ENCODE results near the gene ZFYVE21. TPM values are rescaled to one million over a fixed set of nuclear protein-coding genes. Genes with fewer than 3 reads are reported as not detected.

Gene ZFYVE21
- polyA plus RNA-seq (2013, experiment 1 of 2), result 34.8 TPM
- 32.9 TPM for polyA plus RNA-seq (2013, experiment 2 of 2)

GRCh38 chr14:103715052-103716000, at the start of gene ZFYVE21, which contains the start of gene XRCC3:
TSS of gene ZFYVE21 (plus strand) at chr14:103715810. CDS start at chr14:103715842, 32 bp downstream.
TSS of gene XRCC3 (minus strand) at chr14:103715451. CDS start at chr14:103711087, 4,364 bp downstream.
- peak within 1 kb of the TSS; percentile 65 for H4K8ac ChIP-seq (ENCODE audit: low read depth, low read length)
- peak within 1 kb of the TSS; percentile 92 for H3K9ac ChIP-seq (ENCODE audit: low read depth, low read length, poor library complexity)
- peaks cover 31% of the 10 kb centered on the region for H3K79me1 ChIP-seq (ENCODE audit: low read depth, low read length)
- peak within 1 kb of the TSS; percentile 83 for H3K4me2 ChIP-seq (ENCODE audit: insufficient read depth, low read length, poor library complexity, severe bottlenecking)
- peaks cover 27 to 30% of the 10 kb centered on the region in 2 donors for H3K4me1 ChIP-seq (ENCODE audit: control insufficient read depth in 2 of 2, insufficient read depth in 1 of 2, low read depth in 1 of 2, low read length in 2 of 2)
- peak within 1 kb of the TSS; percentile 98 for H3K23ac ChIP-seq (ENCODE audit: low read depth, low read length, poor library complexity)
- H3K4ac ChIP-seq (ENCODE audit: low read length), result no peak within 1 kb of the TSS
- peak within 1 kb of the TSS; percentile 90 for H2AFZ ChIP-seq (ENCODE audit: low read length)
- H3K14ac ChIP-seq (ENCODE audit: low read length), result peak within 1 kb of the TSS; percentile 94
- no peaks in the 10 kb centered on the region for H3K9me3 ChIP-seq (replicated peaks in 1 of 2; ENCODE audit: control insufficient read depth in 2 of 2, insufficient read depth in 1 of 2, low read depth in 1 of 2, low read length in 2 of 2)
- no peak within 1 kb of the TSS for H2BK120ac ChIP-seq (ENCODE audit: low read depth, low read length)
- H2BK5ac ChIP-seq (ENCODE audit: low read length), result peak within 1 kb of the TSS; percentile 66
- no peaks in the 10 kb centered on the region for H3K27me3 ChIP-seq (ENCODE audit: control insufficient read depth in 3 of 3, insufficient read depth in 3 of 3, low read depth in 1 of 3, low read length in 3 of 3)
- H2BK12ac ChIP-seq (ENCODE audit: low read length), result no peak within 1 kb of the TSS
- peak within 1 kb of the TSS; percentile 88 for H2AK5ac ChIP-seq (ENCODE audit: low read depth, low read length)
- WGBS, 2 donors (ENCODE audit: extremely low coverage in 2 of 2, insufficient read length in 2 of 2, insufficient replicate concordance in 1 of 2), result no CpG with 5 or more reads among the region's 121 CpGs
- H2BK15ac ChIP-seq (ENCODE audit: low read length), result peak within 1 kb of the TSS; percentile 67
- peak within 1 kb of the TSS; percentile 69 for H3K27ac ChIP-seq (replicated peaks; ENCODE audit: low read length)
- peaks cover 2 to 52% of the 10 kb centered on the region in 2 donors for H3K36me3 ChIP-seq (replicated peaks in 1 of 2; ENCODE audit: control insufficient read depth in 2 of 2, insufficient read depth in 2 of 2, low read length in 2 of 2)
- H4K91ac ChIP-seq (ENCODE audit: low read depth, low read length, poor library complexity), result no peak within 1 kb of the TSS
- peak; percentile 100 for DNase-seq (ENCODE audit: low spot score)
- peak within 1 kb of the TSS; percentile 98 for H3K18ac ChIP-seq (ENCODE audit: low read length)
- peak within 1 kb of the TSS; percentile 85 to 89 for H3K4me3 ChIP-seq (ENCODE audit: low read length in 2 of 2)

- Histone ChIP-seq H3K4ac (ENCODE audit: low read length) (no peak overlapping the region), H3K9ac (ENCODE audit: low read depth, low read length, poor library complexity) (no peak overlapping the region), H3K9me3 (replicated peaks in 1 of 2; ENCODE audit: control insufficient read depth in 2 of 2, insufficient read depth in 1 of 2, low read depth in 1 of 2, low read length in 2 of 2) (no peaks in the 10 kb centered on the region), H3K4me1 (ENCODE audit: control insufficient read depth in 2 of 2, insufficient read depth in 1 of 2, low read depth in 1 of 2, low read length in 2 of 2) (no peaks in the 10 kb centered on the region), H2AFZ (ENCODE audit: low read length) (no peak overlapping the region), H3K27ac (replicated peaks; ENCODE audit: low read length) (no peak overlapping the region), H3K18ac (ENCODE audit: low read length) (no peak overlapping the region), H2BK15ac (ENCODE audit: low read length) (no peak overlapping the region), H2BK12ac (ENCODE audit: low read length) (no peak overlapping the region), H4K8ac (ENCODE audit: low read depth, low read length) (no peak overlapping the region), H3K14ac (ENCODE audit: low read length) (no peak overlapping the region), H2BK5ac (ENCODE audit: low read length) (no peak overlapping the region), H2BK120ac (ENCODE audit: low read depth, low read length) (no peak overlapping the region), H3K4me3 (ENCODE audit: low read length in 2 of 2) (no peak overlapping the region), H3K36me3 (replicated peaks in 1 of 2; ENCODE audit: control insufficient read depth in 2 of 2, insufficient read depth in 2 of 2, low read length in 2 of 2) (peaks cover 29 to 89% of the 10 kb centered on the region in 2 donors), H3K4me2 (ENCODE audit: insufficient read depth, low read length, poor library complexity, severe bottlenecking) (no peak overlapping the region), H2AK5ac (ENCODE audit: low read depth, low read length) (no peak overlapping the region), H3K27me3 (ENCODE audit: control insufficient read depth in 3 of 3, insufficient read depth in 3 of 3, low read depth in 1 of 3, low read length in 3 of 3) (no peaks in the 10 kb centered on the region), H3K23ac (ENCODE audit: low read depth, low read length, poor library complexity) (no peak overlapping the region), H4K91ac (ENCODE audit: low read depth, low read length, poor library complexity) (no peak overlapping the region), H3K79me1 (ENCODE audit: low read depth, low read length) (peaks cover 2% of the 10 kb centered on the region)
- WGBS, 2 donors (ENCODE audit: extremely low coverage in 2 of 2, insufficient read length in 2 of 2, insufficient replicate concordance in 1 of 2), result no CpG with 5 or more reads among the region's 4 CpGs
- no peak for DNase-seq (ENCODE audit: low spot score)
Observed at GRCh38 chr14:103667671-103668070, 47.9 kb upstream of the ZFYVE21 start.

- Histone ChIP-seq H2BK12ac (ENCODE audit: low read length) (no peak overlapping the region), H2AK5ac (ENCODE audit: low read depth, low read length) (no peak overlapping the region), H3K4ac (ENCODE audit: low read length) (no peak overlapping the region), H3K27ac (replicated peaks; ENCODE audit: low read length) (no peak overlapping the region), H2BK5ac (ENCODE audit: low read length) (no peak overlapping the region), H2BK120ac (ENCODE audit: low read depth, low read length) (no peak overlapping the region), H4K91ac (ENCODE audit: low read depth, low read length, poor library complexity) (no peak overlapping the region), H3K27me3 (ENCODE audit: control insufficient read depth in 3 of 3, insufficient read depth in 3 of 3, low read depth in 1 of 3, low read length in 3 of 3) (no peaks in the 10 kb centered on the region), H3K36me3 (replicated peaks in 1 of 2; ENCODE audit: control insufficient read depth in 2 of 2, insufficient read depth in 2 of 2, low read length in 2 of 2) (peaks cover 33 to 90% of the 10 kb centered on the region in 2 donors), H3K9me3 (replicated peaks in 1 of 2; ENCODE audit: control insufficient read depth in 2 of 2, insufficient read depth in 1 of 2, low read depth in 1 of 2, low read length in 2 of 2) (no peaks in the 10 kb centered on the region), H3K4me2 (ENCODE audit: insufficient read depth, low read length, poor library complexity, severe bottlenecking) (no peak overlapping the region), H3K4me3 (ENCODE audit: low read length in 2 of 2) (no peak overlapping the region), H3K18ac (ENCODE audit: low read length) (no peak overlapping the region), H4K8ac (ENCODE audit: low read depth, low read length) (peak overlapping the region; percentile 65), H2AFZ (ENCODE audit: low read length) (no peak overlapping the region), H3K23ac (ENCODE audit: low read depth, low read length, poor library complexity) (no peak overlapping the region), H2BK15ac (ENCODE audit: low read length) (no peak overlapping the region), H3K4me1 (ENCODE audit: control insufficient read depth in 2 of 2, insufficient read depth in 1 of 2, low read depth in 1 of 2, low read length in 2 of 2) (no peaks in the 10 kb centered on the region), H3K79me1 (ENCODE audit: low read depth, low read length) (peaks cover 2% of the 10 kb centered on the region), H3K14ac (ENCODE audit: low read length) (peak overlapping the region; percentile 71), H3K9ac (ENCODE audit: low read depth, low read length, poor library complexity) (no peak overlapping the region)
- WGBS, 2 donors (ENCODE audit: extremely low coverage in 2 of 2, insufficient read length in 2 of 2, insufficient replicate concordance in 1 of 2), result no CpG with 5 or more reads among the region's 3 CpGs
- no peak for DNase-seq (ENCODE audit: low spot score)
Observed at GRCh38 chr14:103668117-103668516, 47.5 kb upstream of the ZFYVE21 start.

GRCh38 chr14:103669370-103669769, 46.2 kb upstream of the ZFYVE21 start:
- Histone ChIP-seq H3K4ac (ENCODE audit: low read length) (no peak overlapping the region), H3K18ac (ENCODE audit: low read length) (no peak overlapping the region), H2AFZ (ENCODE audit: low read length) (no peak overlapping the region), H2AK5ac (ENCODE audit: low read depth, low read length) (no peak overlapping the region), H3K9ac (ENCODE audit: low read depth, low read length, poor library complexity) (no peak overlapping the region), H4K91ac (ENCODE audit: low read depth, low read length, poor library complexity) (no peak overlapping the region), H3K9me3 (replicated peaks in 1 of 2; ENCODE audit: control insufficient read depth in 2 of 2, insufficient read depth in 1 of 2, low read depth in 1 of 2, low read length in 2 of 2) (no peaks in the 10 kb centered on the region), H3K23ac (ENCODE audit: low read depth, low read length, poor library complexity) (no peak overlapping the region), H2BK5ac (ENCODE audit: low read length) (no peak overlapping the region), H2BK120ac (ENCODE audit: low read depth, low read length) (no peak overlapping the region), H3K4me3 (ENCODE audit: low read length in 2 of 2) (no peak overlapping the region), H3K79me1 (ENCODE audit: low read depth, low read length) (peaks cover 2% of the 10 kb centered on the region), H3K27me3 (ENCODE audit: control insufficient read depth in 3 of 3, insufficient read depth in 3 of 3, low read depth in 1 of 3, low read length in 3 of 3) (no peaks in the 10 kb centered on the region), H3K4me2 (ENCODE audit: insufficient read depth, low read length, poor library complexity, severe bottlenecking) (no peak overlapping the region), H3K36me3 (replicated peaks in 1 of 2; ENCODE audit: control insufficient read depth in 2 of 2, insufficient read depth in 2 of 2, low read length in 2 of 2) (peaks cover 30 to 90% of the 10 kb centered on the region in 2 donors), H2BK15ac (ENCODE audit: low read length) (no peak overlapping the region), H3K4me1 (ENCODE audit: control insufficient read depth in 2 of 2, insufficient read depth in 1 of 2, low read depth in 1 of 2, low read length in 2 of 2) (no peaks in the 10 kb centered on the region), H3K27ac (replicated peaks; ENCODE audit: low read length) (no peak overlapping the region), H3K14ac (ENCODE audit: low read length) (no peak overlapping the region), H2BK12ac (ENCODE audit: low read length) (no peak overlapping the region), H4K8ac (ENCODE audit: low read depth, low read length) (no peak overlapping the region)
- DNase-seq (ENCODE audit: low spot score), result no peak
- WGBS, 2 donors (ENCODE audit: extremely low coverage in 2 of 2, insufficient read length in 2 of 2, insufficient replicate concordance in 1 of 2), result no CpG with 5 or more reads among the region's 2 CpGs
